ENCODE data around the gene TTC7B.

TTC7B gene

GRCh38 chr14:90508036-90508435, 308.2 kb downstream of the TTC7B start:
- Histone ChIP-seq H3K27me3 (ENCODE audit: insufficient read depth, poor library complexity, severe bottlenecking) (peaks cover 6% of the 10 kb centered on the region), H3K4me3 (replicated peaks; ENCODE audit: insufficient read depth, low read length) (no peak overlapping the region), H3K27ac (replicated peaks) (no peak overlapping the region)
- TF ChIP-seq POLR2AphosphoS5 (IDR thresholded peaks at IDR 0.05; ENCODE audit: low read depth), result no peak
- TF ChIP-seq GABPA (IDR thresholded peaks at IDR 0.05; ENCODE audit: low read depth), result no peak
- no peak for TF ChIP-seq REST (IDR thresholded peaks at IDR 0.05; ENCODE audit: insufficient replicate concordance, low read depth)
- TF ChIP-seq SPI1 (IDR thresholded peaks at IDR 0.05; ENCODE audit: borderline replicate concordance, low read depth), result no peak
- TF ChIP-seq CTCF (IDR thresholded peaks at IDR 0.05; ENCODE audit: insufficient read depth, low read length), result no peak
- DNase-seq (ENCODE audit: low read depth in 1 of 2, low spot score in 1 of 2), result no peak

GRCh38 chr14:90507428-90507827, 308.8 kb downstream of the TTC7B start:
- TF ChIP-seq CTCF (IDR thresholded peaks at IDR 0.05; ENCODE audit: insufficient read depth, low read length), result no peak
- TF ChIP-seq REST (IDR thresholded peaks at IDR 0.05; ENCODE audit: insufficient replicate concordance, low read depth), result no peak
- TF ChIP-seq POLR2AphosphoS5 (IDR thresholded peaks at IDR 0.05; ENCODE audit: low read depth), result no peak
- no peak for TF ChIP-seq SPI1 (IDR thresholded peaks at IDR 0.05; ENCODE audit: borderline replicate concordance, low read depth)
- no peak for TF ChIP-seq GABPA (IDR thresholded peaks at IDR 0.05; ENCODE audit: low read depth)

GRCh38 chr14:90506748-90507147, 309.5 kb downstream of the TTC7B start:
- Histone ChIP-seq H3K27ac (replicated peaks) (no peak overlapping the region), H3K27me3 (ENCODE audit: insufficient read depth, poor library complexity, severe bottlenecking) (peaks cover 6% of the 10 kb centered on the region), H3K4me3 (replicated peaks; ENCODE audit: insufficient read depth, low read length) (no peak overlapping the region)
- TF ChIP-seq POLR2AphosphoS5 (IDR thresholded peaks at IDR 0.05; ENCODE audit: low read depth), result no peak
- no peak for TF ChIP-seq SPI1 (IDR thresholded peaks at IDR 0.05; ENCODE audit: borderline replicate concordance, low read depth)
- no peak for TF ChIP-seq GABPA (IDR thresholded peaks at IDR 0.05; ENCODE audit: low read depth)
- TF ChIP-seq CTCF (IDR thresholded peaks at IDR 0.05; ENCODE audit: insufficient read depth, low read length), result no peak
- no peak for TF ChIP-seq REST (IDR thresholded peaks at IDR 0.05; ENCODE audit: insufficient replicate concordance, low read depth)
- no peak for DNase-seq (ENCODE audit: low read depth in 1 of 2, low spot score in 1 of 2)

More at GRCh38 chr14:90507428-90507827, 308.8 kb downstream of the TTC7B start:
- no peak overlapping the region for H3K27ac ChIP-seq (replicated peaks)
- no peak for DNase-seq (ENCODE audit: low read depth in 1 of 2, low spot score in 1 of 2)
- H3K4me3 ChIP-seq (replicated peaks; ENCODE audit: insufficient read depth, low read length), result no peak overlapping the region
- H3K27me3 ChIP-seq (ENCODE audit: insufficient read depth, poor library complexity, severe bottlenecking), result peaks cover 6% of the 10 kb centered on the region

Data from HL-60 (cell line).